ENCODE data around the gene MTHFR.

Gene MTHFR

GRCh38 chr1:11780380-11781147 is 25.2 kb downstream of the MTHFR start:
- no peak for DNase-seq (ENCODE audit: low spot score)

DNA sequence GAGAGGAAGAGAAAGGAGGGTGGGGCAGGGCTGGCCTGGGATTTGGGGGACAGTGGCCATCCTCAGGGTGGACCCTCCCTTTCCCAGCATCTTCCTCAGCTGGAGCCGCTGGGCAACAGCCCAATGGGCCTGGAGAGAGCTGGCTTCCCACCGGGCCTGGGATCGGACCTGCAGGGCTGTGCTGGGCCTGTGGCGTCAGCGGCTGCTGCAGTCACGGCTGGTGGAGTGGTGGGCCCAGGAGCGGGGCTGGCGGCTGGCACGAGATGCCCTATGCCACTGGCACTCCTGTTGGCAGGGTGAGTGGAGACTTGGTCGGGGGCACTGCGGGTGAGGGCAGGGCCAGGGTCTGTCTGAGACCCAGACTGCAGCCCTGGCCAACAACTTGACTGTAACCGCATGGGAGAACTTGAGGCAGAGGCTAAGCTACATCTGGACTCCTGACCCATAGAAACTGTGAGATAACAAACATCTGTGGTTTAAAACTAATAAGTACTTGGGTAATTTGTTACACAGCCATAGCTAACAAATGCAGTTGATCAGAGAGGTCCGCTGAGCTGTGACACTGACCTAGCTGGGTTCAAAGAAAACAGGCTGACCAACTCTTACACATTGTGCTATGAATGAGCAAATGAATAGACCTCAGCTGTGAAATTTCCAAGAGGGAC is 25.9 kb downstream of the MTHFR start:
- no peak for DNase-seq (ENCODE audit: low spot score)

DNA sequence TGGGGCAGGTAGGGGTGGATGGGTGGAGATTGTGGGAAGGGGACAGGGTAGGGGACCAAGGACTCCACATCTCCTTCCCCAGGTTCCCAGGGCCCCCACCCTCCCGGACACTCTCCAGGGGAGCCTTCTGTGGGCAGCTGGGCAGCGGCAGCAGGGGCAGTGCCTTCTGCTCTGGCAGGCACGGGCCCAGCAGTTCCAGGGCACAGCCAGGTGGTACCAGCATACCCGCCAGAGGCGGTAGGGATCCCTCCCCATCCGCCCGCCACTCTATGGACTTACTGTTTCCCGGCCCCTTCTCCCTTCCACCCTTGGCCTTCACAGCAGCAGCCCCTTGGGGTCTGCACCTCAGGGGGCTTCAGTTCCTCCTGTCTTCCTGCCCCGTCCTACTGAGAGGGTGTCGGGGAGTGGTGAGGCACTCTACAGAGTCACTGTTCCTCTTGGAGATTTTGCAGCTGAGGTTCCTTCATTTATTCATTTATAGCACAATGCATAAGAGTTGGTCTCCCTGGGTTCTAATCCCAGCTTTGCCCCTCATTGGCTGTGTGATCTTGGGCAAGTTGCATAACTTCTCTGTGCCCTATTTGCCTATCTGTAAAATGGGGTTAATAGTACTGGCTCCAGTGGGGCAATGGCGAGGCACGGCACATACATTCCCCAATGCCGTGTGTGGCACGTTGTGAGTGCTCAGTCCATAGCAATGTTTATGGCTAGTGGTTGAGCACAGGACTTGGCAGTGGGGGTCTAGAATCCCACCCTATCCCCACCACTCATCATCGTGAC is 26.7 kb downstream of the MTHFR start:
- no peak for DNase-seq (ENCODE audit: low spot score)

DNA sequence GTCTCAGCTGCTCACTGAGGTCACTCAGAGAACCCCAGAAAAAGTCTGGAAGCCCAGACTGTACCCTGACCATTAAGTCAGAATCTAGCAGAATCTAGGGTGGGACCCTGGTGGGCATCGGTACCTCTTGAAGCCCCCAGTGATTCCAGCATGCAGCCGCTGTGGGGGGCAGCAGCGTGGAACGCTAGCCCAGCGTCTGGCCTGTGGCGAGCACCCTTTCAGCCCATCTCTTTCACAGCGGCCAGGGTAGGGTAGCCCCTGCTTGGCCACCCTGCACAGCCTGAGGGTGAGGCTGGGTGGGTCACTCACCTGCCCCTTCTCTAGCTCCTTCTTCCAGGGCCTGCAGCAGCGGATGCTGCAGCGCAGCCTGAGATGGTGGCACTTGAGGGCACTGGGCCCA is 27.4 kb downstream of the MTHFR start:
- DNase-seq (ENCODE audit: low spot score): no peak

GRCh38 chr1:11777658-11778322 is 28.0 kb downstream of the MTHFR start:
- no peak for DNase-seq (ENCODE audit: low spot score)

DNA sequence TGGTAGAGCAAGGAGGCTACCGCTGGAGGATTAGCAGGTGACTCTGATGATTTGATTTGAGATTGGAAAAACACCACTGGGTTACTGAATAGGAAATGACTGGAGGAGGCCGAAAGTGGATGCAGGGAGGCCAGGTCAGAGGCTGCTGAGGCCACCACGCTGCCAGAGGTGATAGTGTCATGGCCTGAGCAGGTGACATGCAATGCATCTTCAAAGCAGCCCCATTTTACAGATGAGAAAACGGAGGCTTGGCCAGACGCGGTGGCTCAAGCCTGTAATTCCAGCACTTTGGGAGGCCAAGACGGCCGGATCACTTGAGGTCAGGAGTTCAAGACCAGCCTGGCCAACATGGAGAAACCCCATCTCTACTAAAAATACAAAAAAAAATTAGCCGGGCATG is 31.0 kb downstream of the MTHFR start:
- DNase-seq (ENCODE audit: low spot score): no peak

DNA sequence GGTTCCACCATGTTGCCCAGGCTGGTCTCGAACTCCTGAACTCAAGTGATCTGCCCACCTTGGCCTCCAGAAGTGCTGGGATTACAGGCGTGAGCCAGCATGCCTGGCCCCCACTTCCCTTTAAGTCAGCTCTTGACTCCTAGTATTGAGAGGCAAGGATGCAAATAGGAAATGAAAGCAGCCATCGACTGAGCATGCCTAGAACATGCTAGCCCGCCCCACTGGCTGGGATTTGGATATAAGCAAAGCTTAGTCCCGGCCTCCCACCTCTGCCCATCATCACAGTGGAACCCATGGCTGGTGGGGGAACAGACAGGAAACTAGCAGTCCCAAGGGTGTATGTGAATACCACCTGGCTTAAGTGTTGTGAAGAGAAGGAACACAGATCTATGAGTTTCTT is 33.3 kb downstream of the MTHFR start:
- no peak for DNase-seq (ENCODE audit: low spot score)

DNA sequence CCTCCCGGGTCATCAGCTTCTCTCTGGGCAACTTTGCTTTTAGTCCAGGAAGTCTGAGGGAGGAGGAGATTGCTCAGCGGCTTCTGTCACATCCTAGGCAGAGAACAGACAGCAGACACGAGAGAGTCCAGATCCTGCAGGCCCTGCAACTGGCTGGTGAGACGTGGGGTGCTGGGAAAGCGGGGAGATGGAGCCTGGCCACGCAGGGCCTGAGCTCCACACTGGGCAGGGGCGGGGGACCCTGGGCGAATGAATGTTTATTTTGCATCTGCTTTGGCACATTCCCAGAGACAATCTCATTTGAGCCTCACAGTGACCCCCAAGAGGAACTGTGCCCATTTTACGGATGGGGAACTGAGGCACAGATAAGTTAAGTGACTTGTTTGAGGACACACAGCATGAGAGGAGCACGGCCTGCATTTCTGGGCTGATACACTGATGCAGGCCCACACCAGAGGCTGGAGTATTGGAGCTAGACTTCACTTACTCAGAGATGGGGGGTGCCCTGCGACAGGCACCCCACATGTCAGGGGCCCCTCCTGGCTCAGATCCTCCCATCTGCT is 34.2 kb downstream of the MTHFR start:
- DNase-seq (ENCODE audit: low spot score): no peak

DNA sequence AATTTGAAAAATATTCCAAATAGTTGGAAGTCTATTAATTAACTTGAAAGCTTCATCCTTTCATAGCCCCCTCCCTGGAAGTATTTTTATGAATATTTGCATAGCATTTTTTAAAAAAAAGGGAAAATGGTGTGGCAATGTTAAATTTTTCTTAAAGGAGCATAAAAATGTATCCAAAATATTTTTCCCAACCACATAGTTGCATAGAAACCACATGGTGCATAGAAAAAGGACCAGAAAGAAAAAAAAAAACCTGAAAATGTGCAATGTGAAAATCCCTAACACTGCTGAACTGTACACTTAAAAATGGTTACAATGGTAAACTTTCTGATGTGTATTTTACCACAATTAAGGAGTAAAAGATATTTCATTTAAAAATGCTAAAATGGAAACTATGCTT is 35.8 kb downstream of the MTHFR start:
- no peak for DNase-seq (ENCODE audit: low spot score)

- DNase-seq (ENCODE audit: low spot score): no peak
Measured at GRCh38 chr1:11769274-11769673, 36.5 kb downstream of the MTHFR start.

GRCh38 chr1:11768821-11769220 is 36.9 kb downstream of the MTHFR start:
- no peak for DNase-seq (ENCODE audit: low spot score)

GRCh38 chr1:11767922-11768704 is 37.7 kb downstream of the MTHFR start:
- DNase-seq (ENCODE audit: low spot score): no peak

DNA sequence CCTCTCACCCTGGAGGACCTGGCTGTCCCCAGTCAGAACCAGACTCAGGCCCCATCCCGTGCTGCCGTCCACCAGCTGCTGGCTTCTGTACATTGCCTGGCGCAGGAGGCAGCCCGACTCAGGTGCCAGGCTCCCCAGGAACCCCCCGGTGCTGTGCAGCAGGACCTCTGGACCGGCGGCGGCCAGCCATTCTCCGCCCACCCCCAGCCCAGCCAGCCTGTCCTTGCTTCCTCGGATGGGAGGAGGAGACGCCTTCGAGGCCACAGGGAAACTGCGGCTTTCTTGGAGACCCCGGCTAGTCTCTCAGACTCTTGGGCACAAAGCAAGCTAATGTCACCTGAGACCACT is 39.4 kb downstream of the MTHFR start:
- DNase-seq (ENCODE audit: low spot score): no peak

GRCh38 chr1:11765661-11766428 is 39.9 kb downstream of the MTHFR start:
- DNase-seq (ENCODE audit: low spot score): no peak

- no peak for DNase-seq (ENCODE audit: low spot score)
Measured at GRCh38 chr1:11764519-11764918, 41.2 kb downstream of the MTHFR start.

DNA sequence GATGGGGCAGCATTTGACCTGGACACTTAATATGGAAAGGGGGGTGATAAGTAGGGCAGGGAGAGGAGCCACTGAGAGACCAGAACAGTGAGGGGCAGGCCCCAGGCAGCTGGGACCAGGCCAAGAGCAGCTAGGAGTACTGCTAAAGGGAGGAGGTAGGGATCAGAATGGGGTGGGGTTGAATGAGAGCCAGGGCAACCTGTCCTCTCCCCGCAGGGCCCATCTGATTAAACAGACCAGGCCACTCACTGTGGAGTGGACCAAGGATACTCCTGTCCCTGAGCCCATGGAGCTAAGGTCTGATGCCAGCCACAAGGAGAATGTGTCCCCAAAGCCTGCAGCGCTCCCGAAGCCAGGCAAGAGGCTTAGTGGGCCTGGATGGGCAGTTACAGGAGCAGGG is 41.6 kb downstream of the MTHFR start:
- DNase-seq (ENCODE audit: low spot score): no peak

DNA sequence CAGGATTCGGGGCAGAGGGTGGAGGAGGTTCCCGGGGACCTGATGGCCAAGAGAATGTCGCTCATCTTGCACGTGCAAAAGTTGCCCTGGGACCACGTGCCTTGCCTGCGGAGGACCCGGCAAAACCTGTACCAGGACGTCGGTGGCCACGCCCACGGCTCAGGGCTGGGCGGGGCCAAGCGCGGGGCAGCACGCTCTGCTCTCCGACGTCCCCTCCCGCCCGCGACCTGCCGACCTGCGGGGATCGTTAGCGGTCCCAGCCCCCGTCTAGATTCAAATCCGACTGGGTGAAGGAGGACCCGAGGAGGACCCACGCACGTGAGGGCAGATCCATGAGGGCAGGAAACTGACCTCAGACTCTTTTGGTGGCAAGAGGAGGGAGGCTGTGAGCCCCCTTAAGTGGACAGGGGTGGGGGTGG is 43.8 kb downstream of the MTHFR start, which contains the start of gene C1orf167:
TSS of gene C1orf167 (plus strand) at position 206 of the 419 bp plus-strand sequence. CDS start 2,208 bp downstream, outside the sequence.
- no peak for DNase-seq (ENCODE audit: low spot score)

DNA sequence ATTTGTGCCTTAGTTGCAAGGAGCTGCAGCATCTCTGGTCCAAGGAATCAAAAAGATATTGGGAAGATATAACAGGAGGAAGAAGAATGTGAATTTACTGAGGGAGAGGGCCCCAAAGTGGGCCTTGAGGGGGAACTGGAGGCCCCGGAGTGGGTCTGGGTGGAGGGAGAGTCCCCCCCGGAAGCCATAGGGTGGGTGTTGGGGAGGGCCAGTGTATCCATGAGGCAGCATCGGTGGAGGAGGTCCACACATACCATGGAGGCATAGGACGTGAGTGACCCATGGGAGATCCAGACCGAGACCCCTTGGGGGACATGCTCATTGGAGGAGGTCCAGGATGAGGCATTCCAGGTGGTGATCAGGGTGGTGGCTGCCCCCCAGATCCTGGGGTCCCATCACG is 44.5 kb downstream of the MTHFR start:
- no peak for DNase-seq (ENCODE audit: low spot score)

GRCh38 chr1:11759791-11760190 is 46.0 kb downstream of the MTHFR start:
- no peak for DNase-seq (ENCODE audit: low spot score)

- no peak for DNase-seq (ENCODE audit: low spot score)
Measured at GRCh38 chr1:11757047-11757446, 48.7 kb downstream of the MTHFR start.
